BLaER1 treated with 17β-estradiol and CSF1 and Interleukin-3, amounts not matched to agents 10 nM and 100 nM (cell line): ENCODE measurements around the gene FAAP20.
"Not testable (repeated sequence)": the region's sequence is repeated elsewhere in the genome, so short reads cannot be mapped to it uniquely, and the experiment has no call there.

ENCODE experiments used
- H3K27ac ChIP-seq, 11 experiments: shearing (Covaris generic); formaldehyde crosslinking; 2 replicates each; pipeline ENCODE4 v1.8.1; 2022
- H3K27me3 ChIP-seq, 11 experiments: shearing (Covaris generic); formaldehyde crosslinking; 2 replicates each; pipeline ENCODE4 v1.8.1; 2022
- H3K36me3 ChIP-seq, 11 experiments: shearing (Covaris generic); formaldehyde crosslinking; 2 replicates each; pipeline ENCODE4 v1.8.1; 2022
- H3K4me1 ChIP-seq, 10 experiments: shearing (Covaris generic); formaldehyde crosslinking; 2 replicates each; pipeline ENCODE4 v1.8.1; 2022
- H3K4me2 ChIP-seq, 11 experiments: shearing (Covaris generic); formaldehyde crosslinking; 2 replicates each; pipeline ENCODE4 v1.8.1; 2022
- H3K4me3 ChIP-seq, 10 experiments: shearing (Covaris generic); formaldehyde crosslinking; 2 replicates each; pipeline ENCODE4 v1.8.1; 2022
- H3K9ac ChIP-seq, 11 experiments: shearing (Covaris generic); formaldehyde crosslinking; 2 replicates each; pipeline ENCODE4 v1.8.1; 2022
- H3K9me3 ChIP-seq, 11 experiments: shearing (Covaris generic); formaldehyde crosslinking; replicated peaks in 1 of 11; 2 replicates each; pipeline ENCODE4 v1.8.1; 2022
- H4K20me1 ChIP-seq, 11 experiments: shearing (Covaris generic); formaldehyde crosslinking; 2 replicates each; pipeline ENCODE4 v1.8.1; 2022
- Cebpa-rat ChIP-seq, 11 experiments: shearing (Covaris generic); IDR thresholded peaks; 2 replicates each; pipeline ENCODE4 v1.8.1; 2022

Gene FAAP20

GRCh38 chr1:2152954-2153353 is 41.6 kb downstream of the FAAP20 start:
- H3K4me3 ChIP-seq = no peak overlapping the region
- peak overlapping the region in 1 of 11 experiments; percentile 9; a peak in 1 of 22 replicates for H3K27ac ChIP-seq
- peaks cover 25 to 50% (median 39%) of the 10 kb centered on the region in 10 experiments for H3K4me1 ChIP-seq
- H3K9me3 ChIP-seq = no peaks in the 10 kb centered on the region
- peaks cover 0 to 86% (median 74%) of the 10 kb centered on the region in 11 experiments; a peak in 16 of 22 replicates for H3K36me3 ChIP-seq
- H4K20me1 ChIP-seq = peaks cover 0 to 8% (median 0%) of the 10 kb centered on the region in 11 experiments; a peak in 3 of 22 replicates
- no peaks in the 10 kb centered on the region for H3K27me3 ChIP-seq
- H3K9ac ChIP-seq = no peak overlapping the region
- no peak for TF ChIP-seq Cebpa-rat (IDR thresholded peaks at IDR 0.05)
- no peak overlapping the region for H3K4me2 ChIP-seq

GRCh38 chr1:2151911-2152310 is 42.7 kb downstream of the FAAP20 start:
- peak overlapping the region in 6 of 11 experiments; percentile 13 to 86 (median 69); a peak in 8 of 22 replicates for H3K27ac ChIP-seq
- H3K4me3 ChIP-seq = 0 out of 20 replicates have a peak overlapping the region, but pooled peaks of 1 of the 10 experiments have one; percentile 5
- H3K4me1 ChIP-seq = peaks cover 36 to 60% (median 46%) of the 10 kb centered on the region in 10 experiments
- H3K9me3 ChIP-seq = no peaks in the 10 kb centered on the region
- H3K27me3 ChIP-seq = no peaks in the 10 kb centered on the region
- peak overlapping the region in 5 of 11 experiments; percentile 51 to 96 (median 67); a peak in 10 of 22 replicates for H3K4me2 ChIP-seq
- TF ChIP-seq Cebpa-rat (IDR thresholded peaks at IDR 0.05) = no peak
- H3K36me3 ChIP-seq = peaks cover 0 to 86% (median 74%) of the 10 kb centered on the region in 11 experiments; a peak in 17 of 22 replicates
- H3K9ac ChIP-seq = peak overlapping the region in 1 of 11 experiments; percentile 44; a peak in 2 of 22 replicates
- peaks cover 0 to 8% (median 0%) of the 10 kb centered on the region in 11 experiments; a peak in 3 of 22 replicates for H4K20me1 ChIP-seq

- H3K4me1 ChIP-seq = peaks cover 42 to 67% (median 53%) of the 10 kb centered on the region in 10 experiments
- no peaks in the 10 kb centered on the region for H3K27me3 ChIP-seq
- H3K4me3 ChIP-seq = peak overlapping the region in 1 of 10 experiments; percentile 5; a peak in 1 of 20 replicates
- H3K9me3 ChIP-seq = no peaks in the 10 kb centered on the region
- TF ChIP-seq Cebpa-rat (IDR thresholded peaks at IDR 0.05) = no peak
- peaks cover 0 to 10% (median 0%) of the 10 kb centered on the region in 11 experiments; a peak in 3 of 22 replicates for H4K20me1 ChIP-seq
- peak overlapping the region in 7 of 11 experiments; percentile 16 to 96 (median 67); a peak in 12 of 22 replicates for H3K4me2 ChIP-seq
- peak overlapping the region in 7 of 11 experiments; percentile 13 to 86 (median 67); a peak in 12 of 22 replicates for H3K27ac ChIP-seq
- H3K36me3 ChIP-seq = peaks cover 0 to 86% (median 70%) of the 10 kb centered on the region in 11 experiments; a peak in 17 of 22 replicates
- peak overlapping the region in 2 of 11 experiments; percentile 23 to 44; a peak in 3 of 22 replicates for H3K9ac ChIP-seq
These were observed 43.3 kb downstream of the FAAP20 start for GRCh38 chr1:2151252-2151651.

- Histone ChIP-seq H3K36me3 (peaks cover 0 to 85% (median 68%) of the 10 kb centered on the region in 11 experiments; a peak in 17 of 22 replicates), H3K27ac (peak overlapping the region in 9 of 11 experiments; percentile 46 to 90 (median 83); a peak in 17 of 22 replicates), H3K4me1 (peaks cover 47 to 72% (median 57%) of the 10 kb centered on the region in 10 experiments), H3K4me2 (peak overlapping the region in 7 of 11 experiments; percentile 16 to 96 (median 67); a peak in 12 of 22 replicates), H3K9me3 (no peaks in the 10 kb centered on the region), H3K4me3 (no peak overlapping the region), H3K9ac (peak overlapping the region in 2 of 11 experiments; percentile 30 to 44; a peak in 3 of 22 replicates), H3K27me3 (no peaks in the 10 kb centered on the region), H4K20me1 (peaks cover 0 to 10% (median 0%) of the 10 kb centered on the region in 11 experiments; a peak in 3 of 22 replicates)
- no peak for TF ChIP-seq Cebpa-rat (IDR thresholded peaks at IDR 0.05)
These were observed 43.8 kb downstream of the FAAP20 start for GRCh38 chr1:2150801-2151200.

- Histone ChIP-seq H3K36me3 (peaks cover 0 to 79% (median 53%) of the 10 kb centered on the region in 11 experiments; a peak in 16 of 22 replicates), H3K4me3 (peak overlapping the region in 7 of 10 experiments; percentile 38 to 59 (median 44); a peak in 14 of 20 replicates)
These were observed 45.9 kb downstream of the FAAP20 start for GRCh38 chr1:2148691-2149090.

GRCh38 chr1:2147869-2148268 is 46.7 kb downstream of the FAAP20 start:
- Histone ChIP-seq H4K20me1 (peaks cover 0 to 31% (median 0%) of the 10 kb centered on the region in 11 experiments; a peak in 3 of 22 replicates), H3K27ac (peak overlapping the region in 8 of 11 experiments; percentile 79 to 90 (median 84); a peak in 16 of 22 replicates), H3K4me2 (peak overlapping the region; percentile 82 to 98 (median 89); a peak in 21 of 22 replicates), H3K36me3 (peaks cover 0 to 71% (median 46%) of the 10 kb centered on the region in 11 experiments; a peak in 15 of 22 replicates), H3K4me1 (peaks cover 51 to 85% (median 65%) of the 10 kb centered on the region in 10 experiments), H3K4me3 (peak overlapping the region in 3 of 10 experiments; percentile 43 to 59 (median 51); a peak in 4 of 20 replicates), H3K9ac (peak overlapping the region in 6 of 11 experiments; percentile 60 to 80 (median 72); a peak in 9 of 22 replicates)
- H3K9me3 ChIP-seq, H3K27me3 ChIP-seq: not testable (repeated sequence)

More at GRCh38 chr1:2148691-2149090, 45.9 kb downstream of the FAAP20 start:
- Histone ChIP-seq H3K9me3 (no peaks in the 10 kb centered on the region), H4K20me1 (peaks cover 0 to 25% (median 0%) of the 10 kb centered on the region in 11 experiments; a peak in 3 of 22 replicates), H3K27me3 (no peaks in the 10 kb centered on the region), H3K4me2 (peak overlapping the region; percentile 82 to 98 (median 89)), H3K4me1 (peaks cover 51 to 82% (median 65%) of the 10 kb centered on the region in 10 experiments), H3K27ac (peak overlapping the region in 9 of 11 experiments; percentile 50 to 90 (median 83); a peak in 19 of 22 replicates), H3K9ac (peak overlapping the region in 9 of 11 experiments; percentile 0 to 80 (median 69); a peak in 17 of 22 replicates)
- TF ChIP-seq Cebpa-rat (IDR thresholded peaks at IDR 0.05) = peak in 7 of 11 experiments; percentile 27 to 91 (median 63); a peak in 10 of 22 replicates

- Histone ChIP-seq H3K36me3 (peaks cover 0 to 67% (median 37%) of the 10 kb centered on the region in 11 experiments; a peak in 14 of 22 replicates), H3K4me1 (peaks cover 51 to 88% (median 71%) of the 10 kb centered on the region in 10 experiments), H4K20me1 (peaks cover 0 to 37% (median 0%) of the 10 kb centered on the region in 11 experiments; a peak in 3 of 22 replicates), H3K9ac (no peak overlapping the region), H3K4me2 (peak overlapping the region; percentile 35 to 98 (median 89); a peak in 20 of 22 replicates), H3K4me3 (no peak overlapping the region), H3K9me3 (no peaks in the 10 kb centered on the region), H3K27ac (peak overlapping the region in 4 of 11 experiments; percentile 83 to 90 (median 87); a peak in 7 of 22 replicates), H3K27me3 (no peaks in the 10 kb centered on the region)
- TF ChIP-seq Cebpa-rat (IDR thresholded peaks at IDR 0.05) = no peak
These were observed 47.6 kb downstream of the FAAP20 start for GRCh38 chr1:2146836-2147517.
